G401.6 (cell line): Measurements from ENCODE around the gene PRR36.
"Not testable (repeated sequence)": the region's sequence is repeated elsewhere in the genome, so short reads cannot be mapped to it uniquely, and the experiment has no call there.

Source experiments
- FAIRE-seq: peaks from 2 replicates; lab custom pipeline; 2012; peaks lifted over from hg19 to GRCh38; lab: Jason Lieb, UNC

PRR36 gene

GRCh38 chr19:7898967-7899366 is 24.8 kb upstream of the PRR36 start:
- FAIRE-seq: no peak

GRCh38 chr19:7897292-7897691 is 23.1 kb upstream of the PRR36 start:
- FAIRE-seq: no peak

- FAIRE-seq: no peak
Measured at GRCh38 chr19:7895565-7895964, 21.4 kb upstream of the PRR36 start.

DNA sequence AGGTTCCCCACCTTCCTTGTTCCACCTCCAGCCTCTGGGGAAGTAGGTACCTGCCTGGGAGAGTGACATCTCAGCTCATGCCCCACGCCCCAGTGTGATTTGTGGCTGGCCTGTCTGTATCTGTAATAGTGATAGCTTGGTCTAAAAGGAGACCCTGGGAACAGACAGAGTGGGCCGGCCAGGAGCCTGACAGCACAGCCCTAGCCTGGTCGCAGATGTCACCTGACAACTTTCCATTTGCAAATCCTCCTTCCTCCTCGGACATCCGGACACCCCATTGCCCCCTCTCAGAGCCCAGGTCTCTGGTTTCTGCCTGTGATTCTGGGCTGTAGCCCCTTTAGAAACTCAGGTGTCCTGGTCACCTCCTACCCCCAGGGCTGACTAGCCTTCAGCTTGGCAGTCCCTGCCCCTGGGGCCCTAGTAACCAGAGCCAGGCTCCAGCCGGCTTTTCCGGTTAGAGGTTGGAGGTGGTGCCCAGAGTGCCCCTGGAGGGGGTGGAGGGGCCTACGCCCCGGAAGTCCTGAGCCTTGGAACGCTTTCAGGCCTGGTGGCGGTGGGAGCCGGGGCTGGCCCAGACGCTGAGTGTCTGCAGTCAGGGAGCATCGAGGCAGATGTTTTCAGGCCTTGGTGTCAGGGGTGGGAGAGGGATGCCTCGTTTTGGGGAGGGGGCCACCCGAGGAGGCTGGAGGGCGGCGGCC is 20.6 kb upstream of the PRR36 start:
- FAIRE-seq: no peak

DNA sequence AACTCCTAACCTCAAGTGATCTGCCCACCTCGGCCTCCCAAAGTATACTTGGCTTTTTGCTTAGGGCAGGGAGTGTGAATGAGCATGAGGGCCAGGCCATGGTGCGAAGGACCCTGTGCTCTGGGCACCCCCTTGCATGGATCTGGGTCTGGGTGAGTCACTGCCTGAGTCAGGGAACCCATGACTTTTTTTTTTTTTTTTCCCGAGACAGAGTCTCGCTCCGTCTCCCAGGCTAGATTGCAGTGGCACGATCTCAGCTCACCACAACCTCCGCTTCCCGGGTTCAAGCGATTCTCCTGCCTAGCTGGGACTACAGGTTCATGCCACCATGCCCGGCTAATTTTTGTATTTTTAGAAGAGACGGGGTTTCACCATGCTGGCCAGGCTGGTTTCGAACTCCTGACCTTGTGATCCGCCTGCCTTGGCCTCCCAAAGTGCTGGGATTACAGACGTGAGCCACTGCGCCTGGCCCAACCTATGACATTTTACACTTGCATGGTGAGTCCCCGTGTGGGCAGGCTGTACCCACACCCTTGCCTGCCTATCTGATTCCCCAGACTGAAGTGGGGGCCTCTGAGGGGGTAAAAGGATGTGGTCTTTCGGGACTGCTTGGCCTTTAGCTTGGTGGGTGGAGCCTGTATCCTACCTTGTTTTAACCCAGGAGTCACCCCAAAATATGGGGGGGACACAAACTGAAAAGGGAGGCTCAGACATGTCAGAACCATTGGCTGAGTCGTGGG is 19.3 kb upstream of the PRR36 start:
- not testable (repeated sequence) for FAIRE-seq

DNA sequence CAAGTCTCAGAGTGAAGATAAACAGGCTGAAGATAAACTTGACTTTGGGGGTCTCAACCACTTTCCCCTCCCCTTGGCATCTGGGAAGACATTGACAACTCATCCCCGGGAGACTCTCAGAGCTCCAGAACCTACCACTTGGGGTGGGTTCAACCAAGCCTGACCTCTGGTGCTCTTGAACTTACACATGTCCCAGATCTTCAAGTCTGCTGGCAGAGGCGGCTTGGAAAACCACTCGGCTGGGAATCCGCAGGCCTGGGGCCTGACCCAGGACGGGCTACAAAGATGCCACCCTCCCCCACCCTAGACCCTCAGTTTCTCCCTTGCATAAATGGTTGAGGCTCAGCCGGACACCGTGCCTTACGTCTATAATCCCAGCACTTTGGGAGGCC is 14.6 kb upstream of the PRR36 start:
- no peak for FAIRE-seq

GRCh38 chr19:7888145-7888825 is 14.1 kb upstream of the PRR36 start, which contains the start of gene LRRC8E:
TSS of gene LRRC8E (plus strand) at chr19:7888510. CDS start at chr19:7895604, 7,094 bp downstream.
- no peak for FAIRE-seq

GRCh38 chr19:7887408-7888144 is 13.4 kb upstream of the PRR36 start:
- FAIRE-seq: no peak

DNA sequence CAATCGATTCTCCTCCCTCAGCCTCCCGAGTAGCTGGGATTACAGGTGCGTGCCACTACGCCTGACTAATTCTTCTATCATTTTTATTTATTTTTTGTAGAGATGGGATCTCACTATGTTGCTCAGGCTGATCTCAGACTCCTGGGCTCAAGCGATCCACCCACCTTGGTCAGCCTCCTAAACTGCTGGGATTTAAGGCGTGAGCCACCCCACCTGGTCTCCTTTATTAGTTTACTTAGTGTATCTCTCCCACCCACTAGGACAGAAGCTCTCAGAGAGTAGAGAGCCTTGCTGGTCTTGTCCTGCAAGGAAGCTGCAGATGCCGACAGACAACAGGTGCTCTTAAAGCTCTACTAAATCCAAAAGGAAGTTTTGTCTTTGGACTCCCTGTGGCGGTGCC is 11.6 kb upstream of the PRR36 start:
- no peak for FAIRE-seq

DNA sequence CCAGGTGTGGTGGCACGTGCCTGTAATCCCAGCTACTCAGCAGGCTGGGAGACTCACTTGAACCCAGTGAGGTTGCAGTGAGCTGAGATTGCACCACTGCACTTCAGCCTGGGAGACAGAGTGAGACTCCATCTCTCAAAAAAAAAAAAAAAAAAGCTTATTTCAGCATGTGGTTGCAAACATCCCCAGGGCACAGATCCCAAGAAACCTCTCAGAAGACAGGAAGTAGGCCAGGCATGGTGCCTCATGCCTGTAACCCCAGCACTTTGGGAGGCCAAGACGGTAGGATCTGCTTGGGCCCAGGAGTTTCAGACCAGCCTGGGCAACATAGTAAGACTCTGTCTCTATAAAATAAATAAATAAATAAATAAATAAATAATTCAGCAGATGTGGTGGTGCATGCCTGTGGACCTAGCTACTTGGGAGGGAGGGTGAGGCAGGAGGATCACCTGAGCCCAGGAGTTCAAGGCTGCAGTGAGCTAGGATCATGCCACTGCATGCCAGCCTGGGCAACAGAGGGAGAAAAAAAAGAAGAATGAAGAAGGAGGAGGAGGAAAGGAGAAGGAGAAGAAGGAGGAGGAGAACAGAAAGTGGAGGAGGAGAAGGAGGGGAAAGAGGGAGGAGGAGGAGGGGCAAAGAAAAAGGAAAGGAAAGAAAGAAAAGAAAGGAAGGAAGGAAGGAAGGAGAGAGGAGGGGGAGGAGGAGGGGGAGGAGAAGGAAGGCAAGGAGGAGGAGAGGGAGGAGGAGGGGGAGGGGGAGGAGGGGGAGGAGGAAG is 9.8 kb upstream of the PRR36 start:
- FAIRE-seq: no peak

DNA sequence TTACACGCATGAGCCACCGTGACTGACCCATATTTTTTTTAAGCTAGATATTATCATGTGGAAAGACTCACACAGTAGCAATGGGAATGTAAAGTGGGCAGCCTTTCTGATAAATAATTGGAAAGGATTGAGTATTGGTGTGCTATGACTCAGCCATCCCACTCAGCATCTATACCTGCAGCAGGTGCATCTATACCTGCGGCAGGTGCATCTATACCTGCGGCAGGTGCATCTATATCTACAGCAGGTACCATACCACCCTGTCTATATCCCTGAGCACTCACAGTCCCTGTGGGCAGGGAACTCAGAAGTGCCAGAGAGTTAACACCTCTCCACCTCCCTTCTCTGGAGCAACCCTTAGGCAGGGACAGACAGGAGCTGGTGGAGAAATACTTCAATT is 8.9 kb upstream of the PRR36 start:
- no peak for FAIRE-seq

- FAIRE-seq: no peak
Measured at GRCh38 chr19:7881910-7882309, 7.7 kb upstream of the PRR36 start.

- no peak for FAIRE-seq
Measured at GRCh38 chr19:7879836-7880235, 5.6 kb upstream of the PRR36 start.

GRCh38 chr19:7879111-7879807 is 5.1 kb upstream of the PRR36 start:
- FAIRE-seq: no peak

GRCh38 chr19:7877249-7877836 is 3.2 kb upstream of the PRR36 start:
- FAIRE-seq: no peak

GRCh38 chr19:7874897-7875273 is 695 bp upstream of the PRR36 start:
- FAIRE-seq: no peak

- FAIRE-seq: no peak
Measured at GRCh38 chr19:7873304-7874075, 700 bp downstream of the PRR36 start.

- FAIRE-seq: no peak
Measured at GRCh38 chr19:7872306-7873204, 1.6 kb downstream of the PRR36 start.
